HCT116 (cell line): ENCODE results near the gene AIFM2. TPM values are rescaled to one million over a fixed set of nuclear protein-coding genes. Genes with fewer than 3 reads are reported as not detected.

Experiments
- ATAC-seq: fragments of 200-7000 bp; cut with Tn5 transposase; 2 replicates; pipeline ENCODE4 v1.9.1; 2020; ENCODE audit warnings: mild to moderate bottlenecking, moderate library complexity
- BruUV-seq: library from RNA; stranded (reverse); fragments of 400-500 nt; replicated peaks from 2 replicates; lab custom pipeline; 2021; lab: Mats Ljungman, UMichigan
- CTCF ChIA-PET: fragments of 300-600 bp; sonication (Branson Sonifier 250); formaldehyde crosslinking; loops from one replicate; lab custom pipeline; 2021; ENCODE audit warnings: antibody characterized with exemption; lab: Charles Lee
- POLR2A ChIA-PET: fragments of 300-600, 350-600 bp; sonication (Branson Sonifier 250); formaldehyde crosslinking; loops from one replicate; lab custom pipeline; 2021; ENCODE audit warnings: antibody characterized with exemption; lab: Charles Lee
- RAD21 ChIA-PET, 2 experiments: fragments of 300-600 bp; sonication (Branson Sonifier 250); formaldehyde crosslinking; loops; one replicate each; lab custom pipeline; 2023; ENCODE audit warnings: low total read pairs in 2 of 2; ENCODE audit not compliant: uncharacterized antibody in 2 of 2, unreplicated experiment in 2 of 2, low non-redundant PET in 1 of 2; lab: Charles Lee
- DNase-seq: peaks from one replicate; pipeline ENCODE4 v3.0.0-alpha.2; 2010; ENCODE audit warnings: low read depth, low spot score
- H2AFZ ChIP-seq: fragments of 200-600 bp; shearing (Covaris generic), sonication (generic); 2 replicates; pipeline ENCODE4 v1.6.1; 2017; ENCODE audit warnings: low read depth, mixed run types, mixed read lengths, antibody characterized with exemption, low read length; ENCODE audit not compliant: poor library complexity, severe bottlenecking
- H3K27ac ChIP-seq: 2 replicates; pipeline ENCODE4 v1.5.1; 2012; ENCODE audit warnings: low read depth, low read length
- H3K27me3 ChIP-seq: fragments of 200-600 bp; sonication (generic); 2 replicates; pipeline ENCODE4 v1.6.1; 2016; ENCODE audit warnings: mixed run types, low read length, mixed read lengths; ENCODE audit not compliant: insufficient read depth
- H3K36me3 ChIP-seq, 2 experiments: fragments of 200-500 bp in 1 of 2; fragments of 200-600 bp in 1 of 2; sonication (Bioruptor generic) in 1 of 2; sonication (generic) in 1 of 2; 2 replicates each; pipeline versions ENCODE4 v1.5.1 to v1.6.1; 2014 to 2016; ENCODE audit warnings: low read length in 2 of 2, inconsistent platforms in 1 of 2, mixed read lengths in 1 of 2, mixed run types in 1 of 2; ENCODE audit not compliant: insufficient read depth in 2 of 2, control insufficient read depth in 1 of 2
- H3K4me1 ChIP-seq, 2 experiments: fragments of 200-600 bp in 1 of 2; sonication (generic) in 1 of 2; 2 replicates each; pipeline versions ENCODE4 v1.5.1 to v1.6.1; 2012 to 2017; ENCODE audit warnings: low read length in 2 of 2, inconsistent platforms in 1 of 2, mild to moderate bottlenecking in 1 of 2, mixed read lengths in 1 of 2, mixed run types in 1 of 2, moderate library complexity in 1 of 2; ENCODE audit not compliant: insufficient read depth in 2 of 2, control insufficient read depth in 1 of 2
- H3K4me2 ChIP-seq: fragments of 200-600 bp; sonication (generic); 2 replicates; pipeline ENCODE4 v1.6.1; 2017; ENCODE audit warnings: mixed run types, low read length, mixed read lengths
- H3K4me3 ChIP-seq, 2 experiments: fragments of 200-600 bp in 1 of 2; sonication (generic) in 1 of 2; replicated peaks in 1 of 2; 2 replicates each; pipeline ENCODE4 v1.5.1; 2011 to 2016; ENCODE audit warnings: low read length in 2 of 2, control low read depth in 1 of 2, low read depth in 1 of 2, mild to moderate bottlenecking in 1 of 2, mixed read lengths in 1 of 2, mixed run types in 1 of 2
- H3K79me2 ChIP-seq: fragments of 200-600 bp; sonication (generic); 2 replicates; pipeline ENCODE4 v1.6.1; 2017; ENCODE audit warnings: mild to moderate bottlenecking, mixed run types, low read length, moderate library complexity, mixed read lengths; ENCODE audit not compliant: insufficient read depth
- H3K9ac ChIP-seq: fragments of 200-600 bp; sonication (generic); 2 replicates; pipeline ENCODE4 v1.6.1; 2016; ENCODE audit warnings: low read length, mixed read lengths
- H3K9me2 ChIP-seq: fragments of 200-600 bp; sonication (generic), shearing (Covaris generic); 2 replicates; pipeline ENCODE4 v1.6.1; 2017; ENCODE audit warnings: mixed run types, mild to moderate bottlenecking, moderate library complexity; ENCODE audit not compliant: insufficient read depth
- H3K9me3 ChIP-seq, 2 experiments: fragments of 200-500 bp in 1 of 2; fragments of 200-600 bp in 1 of 2; sonication (Bioruptor generic) in 1 of 2; sonication (generic) in 1 of 2; 2 replicates each; pipeline ENCODE4 v1.6.1; 2014 to 2017; ENCODE audit warnings: low read length in 2 of 2, mixed read lengths in 2 of 2, inconsistent platforms in 1 of 2, low read depth in 1 of 2, mild to moderate bottlenecking in 1 of 2, mixed run types in 1 of 2, moderate library complexity in 1 of 2; ENCODE audit not compliant: control insufficient read depth in 1 of 2, insufficient read depth in 1 of 2
- H4K20me1 ChIP-seq: fragments of 200-600 bp; sonication (generic), shearing (Covaris generic); 2 replicates; pipeline ENCODE4 v1.6.1; 2017; ENCODE audit warnings: mixed run types, mild to moderate bottlenecking, moderate library complexity; ENCODE audit not compliant: insufficient read depth
- CBX3 ChIP-seq: IDR thresholded peaks from 2 replicates; pipeline ENCODE4 v1.6.1; 2012; ENCODE audit warnings: low read depth
- CEBPB ChIP-seq: IDR thresholded peaks from 2 replicates; pipeline ENCODE4 v1.6.1; 2012; ENCODE audit warnings: low read depth
- EGR1 ChIP-seq: IDR thresholded peaks from 2 replicates; pipeline ENCODE4 v1.6.1; 2012; ENCODE audit warnings: low read depth
- EZH2 ChIP-seq: fragments of 200-600 bp; sonication (generic); IDR thresholded peaks from 2 replicates; pipeline ENCODE4 v1.6.1; 2017; ENCODE audit warnings: antibody characterized with exemption, mixed run types
- FOSL1 ChIP-seq: IDR thresholded peaks from 2 replicates; pipeline ENCODE4 v1.6.1; 2012; ENCODE audit warnings: low read depth
- RAD21 ChIP-seq: IDR thresholded peaks from 2 replicates; pipeline ENCODE4 v1.6.1; 2012; ENCODE audit warnings: low read depth, mild to moderate bottlenecking
- SIN3A ChIP-seq: IDR thresholded peaks from 2 replicates; pipeline ENCODE4 v1.6.1; 2012; ENCODE audit warnings: low read depth
- SP1 ChIP-seq: IDR thresholded peaks from 2 replicates; pipeline ENCODE4 v1.6.1; 2012; ENCODE audit warnings: low read depth
- TCF7L2 ChIP-seq: IDR thresholded peaks from 2 replicates; pipeline ENCODE4 v1.7.0; 2011; ENCODE audit warnings: borderline replicate concordance, inconsistent platforms; ENCODE audit not compliant: insufficient read depth, insufficient read length; ENCODE audit errors: extremely low read depth
- YY1 ChIP-seq: IDR thresholded peaks from 2 replicates; pipeline ENCODE4 v1.6.1; 2011; ENCODE audit warnings: low read length, low read depth, moderate library complexity, mild to moderate bottlenecking; ENCODE audit not compliant: insufficient replicate concordance; ENCODE audit errors: extremely low read depth
- ZFX ChIP-seq: fragments of 450-650 bp; IDR thresholded peaks from 2 replicates; pipeline ENCODE4 v1.6.1; 2017
- intact Hi-C: fragments of 100-400 bp; cut with micrococcal nuclease; formaldehyde crosslinking; loops from 2 replicates; pipeline ENCODE4 v1.10.0; 2022
- total RNA-seq: library from RNA; stranded (reverse); gene quantifications from one replicate; pipeline ENCODE4 v1.2.1, GENCODE V29; 2021; ENCODE audit not compliant: unreplicated experiment
- TF ChIP-seq, protein P1 (sequence below): IDR thresholded peaks from 2 replicates; pipeline ENCODE4 v1.6.1; 2011; ENCODE audit warnings: mild to moderate bottlenecking, low read length, moderate library complexity; ENCODE audit not compliant: insufficient replicate concordance; ENCODE audit errors: extremely low read depth
- TF ChIP-seq, protein P2 (sequence below), 3 experiments: fragments of 200-600 bp in 1 of 3; sonication (generic) in 1 of 3; IDR thresholded peaks in 2 of 3; conservative IDR thresholded peaks in 1 of 3; 2 replicates each; pipeline ENCODE4 v1.5.1; 2012 to 2017; ENCODE audit warnings: low read depth in 2 of 3, low read length in 2 of 3, antibody characterized with exemption in 1 of 3, borderline replicate concordance in 1 of 3, control low read depth in 1 of 3, mild to moderate bottlenecking in 1 of 3, mixed read lengths in 1 of 3, mixed run types in 1 of 3, moderate library complexity in 1 of 3; ENCODE audit not compliant: insufficient read depth in 1 of 3

The AIFM2 gene
- total RNA-seq, 1 experiment from 2014 or later = 20.0 TPM

DNA sequence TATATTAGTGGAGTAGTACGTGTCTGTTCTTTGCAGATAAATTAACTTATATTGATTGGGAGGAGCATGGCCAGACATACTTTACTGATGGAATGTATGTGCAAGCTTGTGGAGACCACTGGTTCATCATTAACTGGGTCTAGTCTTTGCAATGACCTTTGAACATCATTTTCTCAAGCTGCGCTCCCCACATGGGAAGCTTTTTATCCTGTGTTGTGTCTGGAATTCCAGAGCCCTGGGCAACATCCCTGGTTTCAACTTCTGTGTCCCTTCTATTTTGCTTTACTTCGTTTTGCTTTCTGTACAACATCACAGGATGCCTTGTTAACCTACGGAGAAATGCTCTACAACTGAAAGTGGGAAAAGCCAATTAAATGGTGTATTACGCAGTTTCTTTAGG is 41.7 kb downstream of the AIFM2 start:
- H4K20me1 ChIP-seq = no peaks in the 10 kb centered on the region
- DNase-seq (no peak), ATAC-seq (no peak)
- no peak overlapping the region for H3K4me2 ChIP-seq
- no peak overlapping the region for H3K4me3 ChIP-seq
- H3K79me2 ChIP-seq = no peaks in the 10 kb centered on the region
- BruUV-seq = no TSS peak
- no peak overlapping the region for H2AFZ ChIP-seq
- H3K9ac ChIP-seq = no peak overlapping the region
- H3K9me2 ChIP-seq = no peaks in the 10 kb centered on the region
- no peaks in the 10 kb centered on the region for H3K27me3 ChIP-seq
- ChIA-PET CTCF (no interaction called here), POLR2A (no interaction called here)
- intact Hi-C loops = no loop called here
- TF ChIP-seq, protein P1, sequence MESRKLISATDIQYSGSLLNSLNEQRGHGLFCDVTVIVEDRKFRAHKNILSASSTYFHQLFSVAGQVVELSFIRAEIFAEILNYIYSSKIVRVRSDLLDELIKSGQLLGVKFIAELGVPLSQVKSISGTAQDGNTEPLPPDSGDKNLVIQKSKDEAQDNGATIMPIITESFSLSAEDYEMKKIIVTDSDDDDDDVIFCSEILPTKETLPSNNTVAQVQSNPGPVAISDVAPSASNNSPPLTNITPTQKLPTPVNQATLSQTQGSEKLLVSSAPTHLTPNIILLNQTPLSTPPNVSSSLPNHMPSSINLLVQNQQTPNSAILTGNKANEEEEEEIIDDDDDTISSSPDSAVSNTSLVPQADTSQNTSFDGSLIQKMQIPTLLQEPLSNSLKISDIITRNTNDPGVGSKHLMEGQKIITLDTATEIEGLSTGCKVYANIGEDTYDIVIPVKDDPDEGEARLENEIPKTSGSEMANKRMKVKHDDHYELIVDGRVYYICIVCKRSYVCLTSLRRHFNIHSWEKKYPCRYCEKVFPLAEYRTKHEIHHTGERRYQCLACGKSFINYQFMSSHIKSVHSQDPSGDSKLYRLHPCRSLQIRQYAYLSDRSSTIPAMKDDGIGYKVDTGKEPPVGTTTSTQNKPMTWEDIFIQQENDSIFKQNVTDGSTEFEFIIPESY = no peak
- TF ChIP-seq SP1 = no peak
- no peak for TF ChIP-seq EGR1
- TF ChIP-seq RAD21 = no peak
- no peak for TF ChIP-seq CBX3
- TF ChIP-seq SIN3A = no peak
- TF ChIP-seq EZH2 = no peak
- TF ChIP-seq, protein P2, sequence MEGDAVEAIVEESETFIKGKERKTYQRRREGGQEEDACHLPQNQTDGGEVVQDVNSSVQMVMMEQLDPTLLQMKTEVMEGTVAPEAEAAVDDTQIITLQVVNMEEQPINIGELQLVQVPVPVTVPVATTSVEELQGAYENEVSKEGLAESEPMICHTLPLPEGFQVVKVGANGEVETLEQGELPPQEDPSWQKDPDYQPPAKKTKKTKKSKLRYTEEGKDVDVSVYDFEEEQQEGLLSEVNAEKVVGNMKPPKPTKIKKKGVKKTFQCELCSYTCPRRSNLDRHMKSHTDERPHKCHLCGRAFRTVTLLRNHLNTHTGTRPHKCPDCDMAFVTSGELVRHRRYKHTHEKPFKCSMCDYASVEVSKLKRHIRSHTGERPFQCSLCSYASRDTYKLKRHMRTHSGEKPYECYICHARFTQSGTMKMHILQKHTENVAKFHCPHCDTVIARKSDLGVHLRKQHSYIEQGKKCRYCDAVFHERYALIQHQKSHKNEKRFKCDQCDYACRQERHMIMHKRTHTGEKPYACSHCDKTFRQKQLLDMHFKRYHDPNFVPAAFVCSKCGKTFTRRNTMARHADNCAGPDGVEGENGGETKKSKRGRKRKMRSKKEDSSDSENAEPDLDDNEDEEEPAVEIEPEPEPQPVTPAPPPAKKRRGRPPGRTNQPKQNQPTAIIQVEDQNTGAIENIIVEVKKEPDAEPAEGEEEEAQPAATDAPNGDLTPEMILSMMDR (IDR thresholded peaks at IDR 0.05 in 2 of 3, conservative IDR thresholded peaks at IDR 0.05 in 1 of 3; ENCODE audit: borderline replicate concordance in 1 of 3, insufficient read depth in 1 of 3, low read depth in 2 of 3, low read length in 2 of 3) = no peak
- no peak for TF ChIP-seq CEBPB
- no peak for TF ChIP-seq FOSL1
- TF ChIP-seq YY1 = no peak
- no peak for TF ChIP-seq ZFX
- TF ChIP-seq TCF7L2 = no peak
- TF ChIP-seq, all 23 proteins: peak for 0
- no peaks in the 10 kb centered on the region for H3K4me1 ChIP-seq
- RAD21 ChIA-PET = no interaction called here
- peaks cover 7 to 18% of the 10 kb centered on the region in 2 experiments; a peak in 3 of 4 replicates for H3K36me3 ChIP-seq
- H3K27ac ChIP-seq = no peak overlapping the region
- H3K9me3 ChIP-seq = no peaks in the 10 kb centered on the region
